ENCODE data around the gene KIF26B.

Gene KIF26B

DNA sequence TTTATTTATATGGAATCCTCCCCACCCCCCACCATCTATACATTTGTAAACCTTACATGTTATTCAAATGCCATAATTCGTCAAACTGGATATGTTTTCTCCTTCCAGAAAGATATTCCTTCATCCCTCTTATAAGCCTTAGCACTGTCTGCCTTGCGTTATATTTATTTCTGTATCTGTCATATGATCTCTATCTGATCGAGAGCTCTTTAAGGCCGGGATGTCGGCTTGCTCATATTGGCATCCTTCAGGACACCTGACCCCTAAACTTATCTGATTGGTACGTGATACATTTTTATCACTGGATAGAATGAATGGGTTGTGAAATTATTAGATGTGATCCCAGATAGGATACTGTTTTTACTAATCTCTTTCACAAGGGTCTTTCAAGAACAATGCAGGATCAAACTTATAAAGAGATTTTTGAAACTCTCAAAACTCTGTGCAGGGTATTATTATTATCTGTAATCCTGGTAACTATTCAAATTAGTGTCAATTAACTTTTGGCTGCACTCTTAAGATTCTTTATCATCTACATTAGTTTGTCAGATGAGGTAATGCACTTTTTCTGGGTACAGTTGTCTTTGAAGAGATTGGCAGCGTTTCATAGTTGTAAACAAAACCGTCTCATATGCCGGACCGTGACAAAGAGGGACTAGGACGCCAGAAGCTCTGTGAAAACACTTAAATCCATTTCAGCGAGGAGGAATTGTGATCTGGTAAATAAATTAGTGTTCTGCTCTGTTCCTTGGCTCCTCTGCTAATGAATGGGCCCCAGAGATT lies 152.0 kb downstream of the KIF26B start (continued):
- TF ChIP-seq, protein P1, sequence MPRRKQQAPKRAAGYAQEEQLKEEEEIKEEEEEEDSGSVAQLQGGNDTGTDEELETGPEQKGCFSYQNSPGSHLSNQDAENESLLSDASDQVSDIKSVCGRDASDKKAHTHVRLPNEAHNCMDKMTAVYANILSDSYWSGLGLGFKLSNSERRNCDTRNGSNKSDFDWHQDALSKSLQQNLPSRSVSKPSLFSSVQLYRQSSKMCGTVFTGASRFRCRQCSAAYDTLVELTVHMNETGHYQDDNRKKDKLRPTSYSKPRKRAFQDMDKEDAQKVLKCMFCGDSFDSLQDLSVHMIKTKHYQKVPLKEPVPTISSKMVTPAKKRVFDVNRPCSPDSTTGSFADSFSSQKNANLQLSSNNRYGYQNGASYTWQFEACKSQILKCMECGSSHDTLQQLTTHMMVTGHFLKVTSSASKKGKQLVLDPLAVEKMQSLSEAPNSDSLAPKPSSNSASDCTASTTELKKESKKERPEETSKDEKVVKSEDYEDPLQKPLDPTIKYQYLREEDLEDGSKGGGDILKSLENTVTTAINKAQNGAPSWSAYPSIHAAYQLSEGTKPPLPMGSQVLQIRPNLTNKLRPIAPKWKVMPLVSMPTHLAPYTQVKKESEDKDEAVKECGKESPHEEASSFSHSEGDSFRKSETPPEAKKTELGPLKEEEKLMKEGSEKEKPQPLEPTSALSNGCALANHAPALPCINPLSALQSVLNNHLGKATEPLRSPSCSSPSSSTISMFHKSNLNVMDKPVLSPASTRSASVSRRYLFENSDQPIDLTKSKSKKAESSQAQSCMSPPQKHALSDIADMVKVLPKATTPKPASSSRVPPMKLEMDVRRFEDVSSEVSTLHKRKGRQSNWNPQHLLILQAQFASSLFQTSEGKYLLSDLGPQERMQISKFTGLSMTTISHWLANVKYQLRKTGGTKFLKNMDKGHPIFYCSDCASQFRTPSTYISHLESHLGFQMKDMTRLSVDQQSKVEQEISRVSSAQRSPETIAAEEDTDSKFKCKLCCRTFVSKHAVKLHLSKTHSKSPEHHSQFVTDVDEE (CRISPR knock-in tag; IDR thresholded peaks at IDR 0.05), result peak; percentile 66; the same call in 1 of the 2 replicates
- TF ChIP-seq BACH2 (CRISPR knock-in tag; IDR thresholded peaks at IDR 0.05; ENCODE audit: borderline replicate concordance) (no peak), TOX (CRISPR knock-in tag; IDR thresholded peaks at IDR 0.05; ENCODE audit: borderline replicate concordance) (no peak)

DNA sequence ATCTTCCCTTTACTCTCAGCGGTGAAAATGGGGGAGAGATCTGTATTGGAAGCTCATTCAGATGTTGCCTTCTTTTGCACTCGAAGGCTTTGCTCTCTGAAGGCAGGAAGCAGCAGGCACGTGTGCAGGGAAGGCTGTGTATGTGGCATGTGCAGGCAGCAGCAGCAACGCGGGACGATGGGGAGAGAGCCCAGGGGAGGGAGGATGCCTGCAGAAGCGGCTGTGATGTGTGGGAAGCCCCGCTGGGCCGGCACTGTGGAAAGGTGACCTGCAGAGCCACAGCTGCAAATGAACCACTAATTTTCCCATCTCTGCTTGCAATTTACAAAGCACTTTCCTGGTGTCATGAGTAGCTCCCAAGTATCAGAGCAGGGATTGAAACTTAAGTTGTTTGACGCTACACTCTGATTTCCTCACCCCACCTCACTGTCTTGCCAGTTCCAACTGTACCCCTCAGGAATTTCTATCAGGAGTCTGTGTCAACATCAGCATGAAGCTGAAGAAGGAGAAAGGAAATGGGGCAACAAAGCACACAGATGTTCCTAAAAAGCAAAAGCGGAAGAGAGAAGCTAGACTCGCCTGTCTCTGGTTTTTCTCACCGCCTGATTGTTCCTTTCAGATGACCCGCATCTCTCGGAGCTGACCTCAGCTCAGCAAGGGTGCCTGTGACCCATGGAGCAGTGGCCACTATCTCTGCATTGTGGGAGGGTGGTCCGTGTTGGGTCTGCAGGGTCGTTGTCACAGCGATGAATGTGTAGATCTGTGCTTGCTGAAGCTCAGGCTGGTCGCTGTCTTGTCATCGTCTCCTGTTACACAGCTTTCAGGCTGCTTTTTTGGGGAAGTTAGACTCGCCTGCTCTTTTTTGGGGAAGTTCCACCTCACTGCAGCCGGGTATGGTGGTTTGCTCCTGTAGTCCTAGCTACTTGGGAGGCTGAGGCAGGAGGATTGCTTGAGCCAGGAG lies 156.1 kb downstream of the KIF26B start:
- TF ChIP-seq PATZ1 (CRISPR knock-in tag; IDR thresholded peaks at IDR 0.05; ENCODE audit: borderline replicate concordance), result no peak
- no peak for TF ChIP-seq ZC3H10 (CRISPR knock-in tag; IDR thresholded peaks at IDR 0.05)
- TF ChIP-seq TOX (CRISPR knock-in tag; IDR thresholded peaks at IDR 0.05; ENCODE audit: borderline replicate concordance), result no peak
- no peak for TF ChIP-seq CSRNP3 (CRISPR knock-in tag; IDR thresholded peaks at IDR 0.05)
- no peak for TF ChIP-seq ARNTL (CRISPR knock-in tag; IDR thresholded peaks at IDR 0.05; ENCODE audit: borderline replicate concordance, low read depth)
- no peak for TF ChIP-seq ZNF565 (CRISPR knock-in tag; conservative IDR thresholded peaks at IDR 0.05; ENCODE audit: low read depth)
- no peak for TF ChIP-seq ESRRG (CRISPR knock-in tag; IDR thresholded peaks at IDR 0.05)
- no peak for TF ChIP-seq SNAI2 (CRISPR knock-in tag; IDR thresholded peaks at IDR 0.05)
- no peak for TF ChIP-seq PPARA (CRISPR knock-in tag; IDR thresholded peaks at IDR 0.05; ENCODE audit: borderline replicate concordance)
- TF ChIP-seq ZNF8 (CRISPR knock-in tag; IDR thresholded peaks at IDR 0.05), result no peak
- no peak for TF ChIP-seq ZFP3 (CRISPR knock-in tag; IDR thresholded peaks at IDR 0.05)
- TF ChIP-seq, protein P2, sequence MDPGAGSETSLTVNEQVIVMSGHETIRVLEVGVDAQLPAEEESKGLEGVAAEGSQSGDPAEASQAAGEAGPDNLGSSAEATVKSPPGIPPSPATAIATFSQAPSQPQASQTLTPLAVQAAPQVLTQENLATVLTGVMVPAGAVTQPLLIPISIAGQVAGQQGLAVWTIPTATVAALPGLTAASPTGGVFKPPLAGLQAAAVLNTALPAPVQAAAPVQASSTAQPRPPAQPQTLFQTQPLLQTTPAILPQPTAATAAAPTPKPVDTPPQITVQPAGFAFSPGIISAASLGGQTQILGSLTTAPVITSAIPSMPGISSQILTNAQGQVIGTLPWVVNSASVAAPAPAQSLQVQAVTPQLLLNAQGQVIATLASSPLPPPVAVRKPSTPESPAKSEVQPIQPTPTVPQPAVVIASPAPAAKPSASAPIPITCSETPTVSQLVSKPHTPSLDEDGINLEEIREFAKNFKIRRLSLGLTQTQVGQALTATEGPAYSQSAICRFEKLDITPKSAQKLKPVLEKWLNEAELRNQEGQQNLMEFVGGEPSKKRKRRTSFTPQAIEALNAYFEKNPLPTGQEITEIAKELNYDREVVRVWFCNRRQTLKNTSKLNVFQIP (CRISPR knock-in tag; IDR thresholded peaks at IDR 0.05; ENCODE audit: borderline replicate concordance, low read depth), result no peak
- no peak for TF ChIP-seq CREB5 (CRISPR knock-in tag; IDR thresholded peaks at IDR 0.05; ENCODE audit: low read depth)
- TF ChIP-seq RARB (CRISPR knock-in tag; IDR thresholded peaks at IDR 0.05), result no peak
- TF ChIP-seq GLIS3 (CRISPR knock-in tag; IDR thresholded peaks at IDR 0.05), result no peak
- TF ChIP-seq, protein P1 (CRISPR knock-in tag; IDR thresholded peaks at IDR 0.05), result no peak
- no peak for TF ChIP-seq OSR1 (CRISPR knock-in tag; IDR thresholded peaks at IDR 0.05)
- no peak for TF ChIP-seq ISL1 (CRISPR knock-in tag; IDR thresholded peaks at IDR 0.05)
- ATAC-seq, result peak; percentile 20; the same call in 2 of the 3 replicates

Data from SK-N-SH treated with all-trans-retinoic acid at 6 μM for 48 hours (cell line).